PC-3 (cell line): ENCODE data around the gene DMD.

Source experiments
- EZH2 ChIP-seq: fragments of 300-600 bp; sonication (generic); IDR thresholded peaks from one replicate; pipeline ENCODE4 v1.6.1; 2017; ENCODE audit warnings: antibody characterized with exemption, mild to moderate bottlenecking, low read length; ENCODE audit not compliant: unreplicated experiment
- TF ChIP-seq, protein P1 (sequence below): fragments of 300-600 bp; sonication (generic); conservative IDR thresholded peaks from 2 replicates; pipeline ENCODE4 v1.5.1; 2017; ENCODE audit warnings: antibody characterized with exemption, low read depth, mild to moderate bottlenecking, low read length

GRCh38 chrX:31255310-31256033 lies 1955.9 kb downstream of the DMD start:
- TF ChIP-seq, protein P1, sequence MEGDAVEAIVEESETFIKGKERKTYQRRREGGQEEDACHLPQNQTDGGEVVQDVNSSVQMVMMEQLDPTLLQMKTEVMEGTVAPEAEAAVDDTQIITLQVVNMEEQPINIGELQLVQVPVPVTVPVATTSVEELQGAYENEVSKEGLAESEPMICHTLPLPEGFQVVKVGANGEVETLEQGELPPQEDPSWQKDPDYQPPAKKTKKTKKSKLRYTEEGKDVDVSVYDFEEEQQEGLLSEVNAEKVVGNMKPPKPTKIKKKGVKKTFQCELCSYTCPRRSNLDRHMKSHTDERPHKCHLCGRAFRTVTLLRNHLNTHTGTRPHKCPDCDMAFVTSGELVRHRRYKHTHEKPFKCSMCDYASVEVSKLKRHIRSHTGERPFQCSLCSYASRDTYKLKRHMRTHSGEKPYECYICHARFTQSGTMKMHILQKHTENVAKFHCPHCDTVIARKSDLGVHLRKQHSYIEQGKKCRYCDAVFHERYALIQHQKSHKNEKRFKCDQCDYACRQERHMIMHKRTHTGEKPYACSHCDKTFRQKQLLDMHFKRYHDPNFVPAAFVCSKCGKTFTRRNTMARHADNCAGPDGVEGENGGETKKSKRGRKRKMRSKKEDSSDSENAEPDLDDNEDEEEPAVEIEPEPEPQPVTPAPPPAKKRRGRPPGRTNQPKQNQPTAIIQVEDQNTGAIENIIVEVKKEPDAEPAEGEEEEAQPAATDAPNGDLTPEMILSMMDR = no peak
- no peak for TF ChIP-seq EZH2
